Stimulated activated memory B cell treated with anti-CD40 and anti-IgM and Interleukin-4, amounts not matched to agents 10 μg/mL and 1 μg/mL and 100 μg/mL, for 72 hours (primary cell): Measurements from ENCODE around the gene PSRC1.

Source experiments
- ATAC-seq: fragments of 150-1000 bp; cut with Tn5 transposase; 2 replicates; pipeline ENCODE4 v1.10.0; 2021
- H3K27ac Mint-ChIP-seq: one replicate; pipeline ENCODE4 v1.8.0; 2022; ENCODE audit warnings: mild to moderate bottlenecking, mixed read lengths
- H3K27me3 Mint-ChIP-seq: one replicate; pipeline ENCODE4 v1.8.0; 2022; ENCODE audit warnings: mixed read lengths
- H3K36me3 Mint-ChIP-seq: one replicate; pipeline ENCODE4 v1.8.0; 2022; ENCODE audit warnings: mixed read lengths
- H3K4me1 Mint-ChIP-seq: one replicate; pipeline ENCODE4 v1.8.0; 2022; ENCODE audit warnings: mixed read lengths
- H3K4me3 Mint-ChIP-seq: one replicate; pipeline ENCODE4 v1.8.0; 2022; ENCODE audit warnings: mild to moderate bottlenecking, moderate library complexity, mixed read lengths
- H3K9me3 Mint-ChIP-seq: one replicate; pipeline ENCODE4 v1.8.0; 2022; ENCODE audit warnings: mixed read lengths

PSRC1 gene

GRCh38 chr1:109258481-109259466 lies 24.2 kb downstream of the PSRC1 start:
- peaks cover 17% of the 10 kb centered on the region for H3K4me1 Mint-ChIP-seq
- no peak for ATAC-seq
- H3K9me3 Mint-ChIP-seq, result no peaks in the 10 kb centered on the region
- no peaks in the 10 kb centered on the region for H3K36me3 Mint-ChIP-seq
- H3K4me3 Mint-ChIP-seq, result no peak overlapping the region
- H3K27ac Mint-ChIP-seq, result no peak overlapping the region
- H3K27me3 Mint-ChIP-seq, result peaks cover 33% of the 10 kb centered on the region

- H3K36me3 Mint-ChIP-seq, result no peaks in the 10 kb centered on the region
- no peak for ATAC-seq
- no peak overlapping the region for H3K27ac Mint-ChIP-seq
Measured at GRCh38 chr1:109257682-109258421, 25.1 kb downstream of the PSRC1 start.

GRCh38 chr1:109256971-109257681 lies 25.8 kb downstream of the PSRC1 start:
- Mint-ChIP-seq H3K9me3 (no peaks in the 10 kb centered on the region), H3K4me3 (no peak overlapping the region), H3K27me3 (peaks cover 26% of the 10 kb centered on the region), H3K4me1 (peaks cover 18% of the 10 kb centered on the region), H3K36me3 (no peaks in the 10 kb centered on the region), H3K27ac (no peak overlapping the region)
- ATAC-seq, result no peak

More at GRCh38 chr1:109257682-109258421, 25.1 kb downstream of the PSRC1 start:
- Mint-ChIP-seq H3K4me3 (no peak overlapping the region), H3K27me3 (peaks cover 31% of the 10 kb centered on the region), H3K9me3 (no peaks in the 10 kb centered on the region), H3K4me1 (peaks cover 17% of the 10 kb centered on the region)

- Mint-ChIP-seq H3K27ac (no peak overlapping the region), H3K9me3 (no peaks in the 10 kb centered on the region), H3K4me3 (no peak overlapping the region), H3K27me3 (peaks cover 28% of the 10 kb centered on the region), H3K4me1 (peaks cover 18% of the 10 kb centered on the region), H3K36me3 (no peaks in the 10 kb centered on the region)
- ATAC-seq, result no peak
Measured at GRCh38 chr1:109256085-109256484, 26.9 kb downstream of the PSRC1 start.

- Mint-ChIP-seq H3K9me3 (no peaks in the 10 kb centered on the region), H3K36me3 (no peaks in the 10 kb centered on the region), H3K27ac (peak overlapping the region; percentile 29), H3K27me3 (peaks cover 32% of the 10 kb centered on the region), H3K4me3 (no peak overlapping the region), H3K4me1 (peaks cover 21% of the 10 kb centered on the region)
- ATAC-seq, result no peak
Measured at GRCh38 chr1:109255678-109256077, 27.3 kb downstream of the PSRC1 start.

- Mint-ChIP-seq H3K4me3 (no peak overlapping the region), H3K27ac (peak overlapping the region; percentile 29), H3K36me3 (no peaks in the 10 kb centered on the region), H3K4me1 (peaks cover 22% of the 10 kb centered on the region), H3K9me3 (no peaks in the 10 kb centered on the region), H3K27me3 (peaks cover 37% of the 10 kb centered on the region)
- no peak for ATAC-seq
Measured at GRCh38 chr1:109255097-109255651, 27.8 kb downstream of the PSRC1 start.

- no peak for ATAC-seq
- H3K36me3 Mint-ChIP-seq, result no peaks in the 10 kb centered on the region
- H3K27ac Mint-ChIP-seq, result peak overlapping the region; percentile 29
- no peak overlapping the region for H3K4me3 Mint-ChIP-seq
- H3K9me3 Mint-ChIP-seq, result no peaks in the 10 kb centered on the region
- H3K27me3 Mint-ChIP-seq, result peaks cover 37% of the 10 kb centered on the region
- peaks cover 22% of the 10 kb centered on the region for H3K4me1 Mint-ChIP-seq
Measured at GRCh38 chr1:109254621-109255096, 28.3 kb downstream of the PSRC1 start.

GRCh38 chr1:109253803-109254620 lies 28.9 kb downstream of the PSRC1 start:
- Mint-ChIP-seq H3K27ac (peak overlapping the region; percentile 66), H3K4me1 (peaks cover 26% of the 10 kb centered on the region), H3K9me3 (no peaks in the 10 kb centered on the region), H3K27me3 (peaks cover 37% of the 10 kb centered on the region), H3K4me3 (no peak overlapping the region), H3K36me3 (no peaks in the 10 kb centered on the region)
- no peak for ATAC-seq

GRCh38 chr1:109252893-109253802 lies 29.8 kb downstream of the PSRC1 start:
- Mint-ChIP-seq H3K4me3 (peak overlapping the region; percentile 57), H3K27ac (peak overlapping the region; percentile 66), H3K9me3 (no peaks in the 10 kb centered on the region), H3K27me3 (peaks cover 39% of the 10 kb centered on the region), H3K36me3 (no peaks in the 10 kb centered on the region), H3K4me1 (peaks cover 31% of the 10 kb centered on the region)
- no peak for ATAC-seq

- H3K27me3 Mint-ChIP-seq, result peaks cover 47% of the 10 kb centered on the region
- no peak overlapping the region for H3K27ac Mint-ChIP-seq
- no peaks in the 10 kb centered on the region for H3K36me3 Mint-ChIP-seq
- H3K9me3 Mint-ChIP-seq, result no peaks in the 10 kb centered on the region
- no peak overlapping the region for H3K4me3 Mint-ChIP-seq
- no peak for ATAC-seq
- peaks cover 31% of the 10 kb centered on the region for H3K4me1 Mint-ChIP-seq
Measured at GRCh38 chr1:109252167-109252892, 30.6 kb downstream of the PSRC1 start.

GRCh38 chr1:109251277-109252166 lies 31.4 kb downstream of the PSRC1 start:
- Mint-ChIP-seq H3K27me3 (peaks cover 55% of the 10 kb centered on the region), H3K27ac (no peak overlapping the region), H3K4me1 (peaks cover 31% of the 10 kb centered on the region), H3K4me3 (no peak overlapping the region), H3K36me3 (no peaks in the 10 kb centered on the region), H3K9me3 (no peaks in the 10 kb centered on the region)
- no peak for ATAC-seq
